H9 (cell line): ENCODE data around the gene TOM1L2. TPM values are rescaled to one million over a fixed set of nuclear protein-coding genes. Genes with fewer than 3 reads are reported as not detected.

Experiments
- DNase-seq: peaks from one replicate; pipeline ENCODE4 v3.0.0-alpha.2; 2017
- H2AFZ ChIP-seq: one replicate; pipeline ENCODE4 v1.6.1; 2013; ENCODE audit warnings: mild to moderate bottlenecking, low read length, control low read depth, moderate library complexity
- H2AK5ac ChIP-seq: 2 replicates; pipeline ENCODE4 v1.6.1; 2013; ENCODE audit warnings: low read length, control low read depth, mixed read lengths; ENCODE audit not compliant: insufficient read length
- H2BK120ac ChIP-seq: one replicate; pipeline ENCODE4 v1.6.1; 2013; ENCODE audit warnings: low read depth, mild to moderate bottlenecking, low read length, control low read depth, inconsistent platforms; ENCODE audit not compliant: poor library complexity, severe bottlenecking
- H2BK12ac ChIP-seq: 2 replicates; pipeline ENCODE4 v1.6.1; 2013; ENCODE audit warnings: low read length, control low read depth, mixed read lengths, low read depth; ENCODE audit not compliant: insufficient read length
- H2BK15ac ChIP-seq: 2 replicates; pipeline ENCODE4 v1.6.1; 2013; ENCODE audit warnings: low read depth, low read length, control low read depth
- H2BK20ac ChIP-seq: one replicate; pipeline ENCODE4 v1.6.1; 2013; ENCODE audit warnings: low read depth, mild to moderate bottlenecking, low read length, control low read depth, inconsistent platforms; ENCODE audit not compliant: poor library complexity, severe bottlenecking
- H2BK5ac ChIP-seq: 2 replicates; pipeline ENCODE4 v1.6.1; 2013; ENCODE audit warnings: low read length, control low read depth, mixed read lengths; ENCODE audit not compliant: insufficient read length
- H3K14ac ChIP-seq: 2 replicates; pipeline ENCODE4 v1.6.1; 2013; ENCODE audit warnings: low read length, control low read depth; ENCODE audit not compliant: insufficient read depth
- H3K18ac ChIP-seq: 2 replicates; pipeline ENCODE4 v1.6.1; 2013; ENCODE audit warnings: low read depth, mild to moderate bottlenecking, mixed read lengths, low read length, control low read depth; ENCODE audit not compliant: insufficient read length
- H3K23ac ChIP-seq: 2 replicates; pipeline ENCODE4 v1.6.1; 2013; ENCODE audit warnings: low read length, control low read depth, mixed read lengths, low read depth; ENCODE audit not compliant: insufficient read length
- H3K23me2 ChIP-seq: 2 replicates; pipeline ENCODE4 v1.6.1; 2013; ENCODE audit warnings: low read depth, mild to moderate bottlenecking, mixed read lengths, low read length, control low read depth; ENCODE audit not compliant: insufficient read length, poor library complexity, severe bottlenecking
- H3K27ac ChIP-seq: 2 replicates; pipeline ENCODE4 v1.5.1; 2013; ENCODE audit warnings: low read length, control low read depth, mixed read lengths, low read depth; ENCODE audit not compliant: insufficient read length
- H3K27me3 ChIP-seq: 2 replicates; pipeline ENCODE4 v1.6.1; 2013; ENCODE audit warnings: low read length, control low read depth, inconsistent platforms; ENCODE audit not compliant: insufficient read depth
- H3K4ac ChIP-seq: 2 replicates; pipeline ENCODE4 v1.6.1; 2013; ENCODE audit warnings: low read depth, mild to moderate bottlenecking, control low read depth, inconsistent platforms, low read length, moderate library complexity
- H3K4me1 ChIP-seq: 2 replicates; pipeline ENCODE4 v1.6.1; 2013; ENCODE audit warnings: low read length, control low read depth, inconsistent platforms; ENCODE audit not compliant: insufficient read depth
- H3K4me2 ChIP-seq: 2 replicates; pipeline ENCODE4 v1.6.1; 2013; ENCODE audit warnings: low read length, control low read depth, mixed read lengths; ENCODE audit not compliant: insufficient read length, insufficient read depth
- H3K56ac ChIP-seq: 2 replicates; pipeline ENCODE4 v1.6.1; 2013; ENCODE audit warnings: low read depth, mild to moderate bottlenecking, mixed read lengths, low read length, control low read depth; ENCODE audit not compliant: insufficient read length
- H3K79me1 ChIP-seq: 2 replicates; pipeline ENCODE4 v1.6.1; 2013; ENCODE audit warnings: low read depth, mild to moderate bottlenecking, moderate library complexity, low read length, control low read depth, inconsistent platforms; ENCODE audit not compliant: insufficient read depth, poor library complexity, severe bottlenecking
- H3K79me2 ChIP-seq: 2 replicates; pipeline ENCODE4 v1.6.1; 2013; ENCODE audit warnings: low read length, control low read depth, inconsistent platforms; ENCODE audit not compliant: insufficient read depth
- H3K9ac ChIP-seq: 2 replicates; pipeline ENCODE4 v1.6.1; 2013; ENCODE audit warnings: low read length, control low read depth, mixed read lengths; ENCODE audit not compliant: insufficient read length; ENCODE audit errors: extremely low read depth
- H3K9me3 ChIP-seq: one replicate; pipeline ENCODE4 v1.6.1; 2013; ENCODE audit warnings: low read depth, low read length, inconsistent platforms; ENCODE audit not compliant: control insufficient read depth
- H3T11ph ChIP-seq: one replicate; pipeline ENCODE4 v1.6.1; 2013; ENCODE audit warnings: mild to moderate bottlenecking, low read length, control low read depth, inconsistent platforms
- H4K20me1 ChIP-seq: one replicate; pipeline ENCODE4 v1.6.1; 2013; ENCODE audit not compliant: control insufficient read depth, insufficient read length, insufficient read depth
- H4K5ac ChIP-seq: 2 replicates; pipeline ENCODE4 v1.6.1; 2013; ENCODE audit warnings: low read depth, mild to moderate bottlenecking, mixed read lengths, low read length, control low read depth; ENCODE audit not compliant: insufficient read length
- H4K8ac ChIP-seq: replicated peaks from 2 replicates; pipeline ENCODE4 v1.6.1; 2013; ENCODE audit warnings: low read length, control low read depth, mixed read lengths, low read depth; ENCODE audit not compliant: insufficient read length
- H4K91ac ChIP-seq: 2 replicates; pipeline ENCODE4 v1.6.1; 2013; ENCODE audit warnings: low read depth, mild to moderate bottlenecking, moderate library complexity, mixed read lengths, low read length, control low read depth; ENCODE audit not compliant: insufficient read length
- H3K27ac Mint-ChIP-seq, 3 experiments: 2 replicates in 2 of 3; 3 replicates in 1 of 3; pipeline ENCODE4 v1.8.0; 2020 to 2021; ENCODE audit warnings: mixed read lengths in 3 of 3, mild to moderate bottlenecking in 1 of 3, moderate library complexity in 1 of 3
- H3K27me3 Mint-ChIP-seq: 2 replicates; pipeline ENCODE4 v1.8.0; 2021; ENCODE audit warnings: low read depth, mild to moderate bottlenecking, moderate library complexity, mixed read lengths
- H3K36me3 Mint-ChIP-seq, 3 experiments: 2 replicates in 2 of 3; 3 replicates in 1 of 3; pipeline ENCODE4 v1.8.0; 2020 to 2021; ENCODE audit warnings: low read depth in 3 of 3, mixed read lengths in 3 of 3; ENCODE audit not compliant: insufficient read depth in 1 of 3
- H3K4me1 Mint-ChIP-seq, 2 experiments: 2 replicates each; pipeline ENCODE4 v1.8.0; 2020; ENCODE audit warnings: mixed read lengths in 2 of 2
- H3K4me3 Mint-ChIP-seq, 2 experiments: 2 replicates in 1 of 2; 3 replicates in 1 of 2; pipeline ENCODE4 v1.8.0; 2020 to 2021; ENCODE audit warnings: mild to moderate bottlenecking in 2 of 2, mixed read lengths in 2 of 2, moderate library complexity in 1 of 2
- H3K9me3 Mint-ChIP-seq, 2 experiments: 2 replicates in 1 of 2; 3 replicates in 1 of 2; pipeline ENCODE4 v1.8.0; 2020; ENCODE audit warnings: mild to moderate bottlenecking in 2 of 2, mixed read lengths in 2 of 2, moderate library complexity in 1 of 2
- WGBS: extraction: QIAGEN DNeasy Blood & Tissue Kit; methylation state at CpG from one replicate; pipeline ENCODE4 v1.1.7; 2013; ENCODE audit warnings: missing lambda C conversion rate, low lambda C conversion rate, mixed read lengths; ENCODE audit not compliant: insufficient read length; ENCODE audit errors: extremely low coverage; 5-methylcytosine and 5-hydroxymethylcytosine counted together
- total RNA-seq: library from RNA; stranded (reverse); gene quantifications from 2 replicates; pipeline ENCODE4 v1.2.1, GENCODE V29; 2021
- TF ChIP-seq, protein P1 (sequence below): fragments of 200-600 bp; sonication (generic); conservative IDR thresholded peaks from 3 replicates; pipeline ENCODE4 v1.8.0; 2021; ENCODE audit warnings: antibody characterized with exemption, mild to moderate bottlenecking

TOM1L2 gene
- total RNA-seq, 1 experiment from 2014 or later = 4.6 TPM

DNA sequence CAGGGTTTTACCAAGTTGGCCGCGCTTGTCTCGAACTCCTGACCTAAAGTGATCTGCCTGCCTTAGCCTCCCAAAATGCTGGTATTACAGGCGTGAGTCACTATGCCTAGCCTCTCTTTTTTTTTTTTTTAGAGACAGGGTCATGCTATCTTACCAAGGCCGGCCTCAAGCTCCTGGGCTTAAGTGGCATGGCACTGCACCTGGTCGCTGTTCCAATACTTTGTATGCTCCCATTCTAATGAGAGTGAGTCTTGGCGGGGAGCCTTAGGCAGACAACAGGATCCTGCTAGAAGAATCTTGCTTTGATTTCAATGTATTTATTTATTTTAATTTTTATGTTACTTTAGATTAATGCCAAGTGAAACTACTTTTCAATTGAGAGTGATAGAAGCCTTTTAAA is 21.9 kb downstream of the TOM1L2 start:
- Mint-ChIP-seq H3K4me3 (no peak overlapping the region), H3K27ac (no peak overlapping the region), H3K36me3 (no peaks in the 10 kb centered on the region), H3K9me3 (no peaks in the 10 kb centered on the region), H3K27me3 (no peaks in the 10 kb centered on the region), H3K4me1 (peaks cover 9 to 14% of the 10 kb centered on the region in 2 experiments)
- Histone ChIP-seq H2BK5ac (no peak overlapping the region), H3K4ac (no peak overlapping the region), H3K23me2 (no peaks in the 10 kb centered on the region), H4K5ac (no peak overlapping the region), H2BK20ac (no peak overlapping the region), H2BK12ac (no peak overlapping the region), H3K4me2 (no peak overlapping the region), H3K9me3 (no peaks in the 10 kb centered on the region), H3K79me1 (no peaks in the 10 kb centered on the region), H3K27ac (no peak overlapping the region), H4K8ac (no peak overlapping the region), H3K56ac (no peak overlapping the region), H2AFZ (no peak overlapping the region), H3K23ac (no peak overlapping the region), H3K14ac (no peak overlapping the region), H3K18ac (no peak overlapping the region), H3K79me2 (no peaks in the 10 kb centered on the region), H3T11ph (no peak overlapping the region), H2BK120ac (no peak overlapping the region), H2BK15ac (no peak overlapping the region), H4K91ac (no peak overlapping the region), H3K9ac (no peak overlapping the region), H3K4me1 (no peaks in the 10 kb centered on the region), H4K20me1 (no peaks in the 10 kb centered on the region), H2AK5ac (no peak overlapping the region), H3K27me3 (no peaks in the 10 kb centered on the region)
- TF ChIP-seq, protein P1, sequence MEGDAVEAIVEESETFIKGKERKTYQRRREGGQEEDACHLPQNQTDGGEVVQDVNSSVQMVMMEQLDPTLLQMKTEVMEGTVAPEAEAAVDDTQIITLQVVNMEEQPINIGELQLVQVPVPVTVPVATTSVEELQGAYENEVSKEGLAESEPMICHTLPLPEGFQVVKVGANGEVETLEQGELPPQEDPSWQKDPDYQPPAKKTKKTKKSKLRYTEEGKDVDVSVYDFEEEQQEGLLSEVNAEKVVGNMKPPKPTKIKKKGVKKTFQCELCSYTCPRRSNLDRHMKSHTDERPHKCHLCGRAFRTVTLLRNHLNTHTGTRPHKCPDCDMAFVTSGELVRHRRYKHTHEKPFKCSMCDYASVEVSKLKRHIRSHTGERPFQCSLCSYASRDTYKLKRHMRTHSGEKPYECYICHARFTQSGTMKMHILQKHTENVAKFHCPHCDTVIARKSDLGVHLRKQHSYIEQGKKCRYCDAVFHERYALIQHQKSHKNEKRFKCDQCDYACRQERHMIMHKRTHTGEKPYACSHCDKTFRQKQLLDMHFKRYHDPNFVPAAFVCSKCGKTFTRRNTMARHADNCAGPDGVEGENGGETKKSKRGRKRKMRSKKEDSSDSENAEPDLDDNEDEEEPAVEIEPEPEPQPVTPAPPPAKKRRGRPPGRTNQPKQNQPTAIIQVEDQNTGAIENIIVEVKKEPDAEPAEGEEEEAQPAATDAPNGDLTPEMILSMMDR = no peak
- no peak for DNase-seq
- WGBS = no CpG with 5 or more reads among the region's 7 CpGs
